Endothelial cell of umbilical vein (primary cell): ENCODE measurements around the gene FAM124B. TPM values are rescaled to one million over a fixed set of nuclear protein-coding genes. Genes with fewer than 3 reads are reported as not detected.

Experiments
- BruUV-seq: library from RNA; stranded (reverse); fragments of 400-500 nt; replicated peaks from 2 replicates; lab custom pipeline; 2021; lab: Mats Ljungman, UMichigan
- CTCF ChIA-PET: fragments of 300-600, 350-600 bp; sonication (Branson Sonifier 250); formaldehyde crosslinking; loops from one replicate; lab custom pipeline; 2021; ENCODE audit warnings: antibody characterized with exemption, inconsistent platforms; lab: Charles Lee
- POLR2A ChIA-PET: fragments of 300-600, 350-600 bp; sonication (Branson Sonifier 250); formaldehyde crosslinking; loops from one replicate; lab custom pipeline; 2021; ENCODE audit warnings: antibody characterized with exemption, inconsistent platforms; lab: Charles Lee
- DNase-seq: peaks from one replicate; pipeline ENCODE4 v3.0.0-alpha.2; 2011; ENCODE audit warnings: low read depth, low spot score
- FAIRE-seq: peaks from 2 replicates; lab custom pipeline; 2011; peaks lifted over from hg19 to GRCh38; lab: Jason Lieb, UNC
- H2AFZ ChIP-seq: 2 replicates; pipeline ENCODE4 v1.6.0; 2012; ENCODE audit warnings: low read depth, low read length, control low read depth, inconsistent platforms
- H3K27ac ChIP-seq: 2 replicates; pipeline ENCODE4 v1.5.1; 2011; ENCODE audit warnings: low read depth, mild to moderate bottlenecking, control low read depth, low read length, moderate library complexity; ENCODE audit not compliant: insufficient read depth
- H3K27me3 ChIP-seq, 2 experiments: 2 replicates each; pipeline versions ENCODE4 v1.6.0 to v1.6.1; 2011; ENCODE audit warnings: low read length in 2 of 2, mixed read lengths in 1 of 2; ENCODE audit not compliant: control insufficient read depth in 2 of 2, insufficient read depth in 2 of 2
- H3K36me3 ChIP-seq, 2 experiments: 2 replicates in 1 of 2; 3 replicates in 1 of 2; pipeline ENCODE4 v1.5.1; 2011; ENCODE audit warnings: low read length in 2 of 2, mild to moderate bottlenecking in 1 of 2, moderate library complexity in 1 of 2; ENCODE audit not compliant: control insufficient read depth in 2 of 2, insufficient read depth in 2 of 2; ENCODE audit errors: extremely low read depth in 1 of 2
- H3K4me1 ChIP-seq: 3 replicates; pipeline ENCODE4 v1.5.1; 2011; ENCODE audit warnings: mild to moderate bottlenecking, low read length; ENCODE audit not compliant: control insufficient read depth, insufficient read depth; ENCODE audit errors: extremely low read depth
- H3K4me2 ChIP-seq: 2 replicates; pipeline ENCODE4 v1.6.1; 2011; ENCODE audit warnings: low read length, control low read depth, mixed read lengths; ENCODE audit not compliant: insufficient read depth
- H3K4me3 ChIP-seq, 3 experiments: fragments of 200-600 bp in 1 of 3; sonication (generic), shearing (Covaris generic) in 1 of 3; replicated peaks in 1 of 3; 2 replicates each; pipeline ENCODE4 v1.5.1; 2011 to 2016; ENCODE audit warnings: control low read depth in 3 of 3, low read length in 3 of 3, mild to moderate bottlenecking in 2 of 3, inconsistent platforms in 1 of 3, low read depth in 1 of 3, moderate library complexity in 1 of 3; ENCODE audit not compliant: insufficient read depth in 1 of 3
- H3K79me2 ChIP-seq: 2 replicates; pipeline ENCODE4 v1.6.0; 2012; ENCODE audit warnings: low read length, inconsistent platforms; ENCODE audit not compliant: control insufficient read depth, insufficient read depth
- H3K9ac ChIP-seq: replicated peaks from 2 replicates; pipeline ENCODE3; 2011; ENCODE audit warnings: low read length, control low read depth; ENCODE audit not compliant: insufficient read depth; ENCODE audit errors: extremely low read depth
- H3K9me1 ChIP-seq: replicated peaks from 3 replicates; pipeline ENCODE4 v1.6.0; 2011; ENCODE audit warnings: mild to moderate bottlenecking, low read length; ENCODE audit not compliant: control insufficient read depth, insufficient read depth; ENCODE audit errors: extremely low read depth
- H3K9me3 ChIP-seq: replicated peaks from 2 replicates; pipeline ENCODE4 v1.5.1; 2012; ENCODE audit warnings: low read length, inconsistent platforms; ENCODE audit not compliant: control insufficient read depth, insufficient read depth
- H4K20me1 ChIP-seq: replicated peaks from 2 replicates; pipeline ENCODE3; 2011; ENCODE audit warnings: mild to moderate bottlenecking, low read length; ENCODE audit not compliant: control insufficient read depth, insufficient read depth; ENCODE audit errors: extremely low read depth
- CTCF ChIP-seq, 2 donors: IDR thresholded peaks; 1 replicate in 1 of 2; 2 replicates in 1 of 2; pipeline ENCODE4 v1.5.1; 2011; ENCODE audit warnings: low read length in 2 of 2, mild to moderate bottlenecking in 2 of 2, moderate library complexity in 2 of 2, control low read depth in 1 of 2, inconsistent platforms in 1 of 2, low read depth in 1 of 2; ENCODE audit not compliant: insufficient read depth in 1 of 2; ENCODE audit errors: extremely low read depth in 1 of 2
- POLR2A ChIP-seq: IDR thresholded peaks from 2 replicates; pipeline ENCODE4 v1.6.1; 2012; ENCODE audit warnings: low read depth, mild to moderate bottlenecking, control low read depth, low read length
- dilution Hi-C: fragments of 300-500 bp; cut with MboI; formaldehyde crosslinking; loops from one replicate; pipeline ENCODE4 v1.15.0; 2019; ENCODE audit warnings: low sequenced_read_pairs; ENCODE audit not compliant: extremely low pct_ligation_motif_present
- intact Hi-C: fragments of 100-400 bp; cut with micrococcal nuclease; formaldehyde crosslinking; loops from one replicate; pipeline ENCODE4 v1.10.0; 2022
- polyA plus RNA-seq, 4 experiments: library from polyadenylated mRNA; depleted of rRNA in 3 of 4; stranded (reverse) in 3 of 4; unstranded in 1 of 4; fragments of >200 nt; gene quantifications; 2 replicates each; pipeline versions ENCODE4 v1.2.1 to v1.2.3, GENCODE V29; 2011 to 2012; ENCODE audit warnings: missing spikeins in 1 of 4
- total RNA-seq: library from RNA; stranded (reverse); gene quantifications from 2 replicates; pipeline ENCODE4 v1.2.3, GENCODE V29; 2021

The FAM124B gene
- total and polyA plus RNA-seq, 2 donors (not counting 3 experiments of a cell fraction or from before 2014, with no cell fraction given): 82.0 to 119 TPM

GRCh38 chr2:224400886-224401632 is 848 bp downstream of the FAM124B start:
- no peaks in the 10 kb centered on the region for H3K27me3 ChIP-seq
- H3K9me3 ChIP-seq: no peaks in the 10 kb centered on the region
- H3K4me3 ChIP-seq: peak overlapping the region; percentile 33 to 90 (median 75)
- intact Hi-C loops: loop anchor here (1.0 to 10.0 kb wide), 4 partner anchors 48 to 1746 kb away; partner anchors contain the start of gene FARSB
- peak overlapping the region; percentile 90 for H3K4me2 ChIP-seq
- H3K36me3 ChIP-seq: peaks cover 0 to 8% of the 10 kb centered on the region in 2 experiments
- H2AFZ ChIP-seq: no peak overlapping the region
- no peaks in the 10 kb centered on the region for H3K9me1 ChIP-seq
- H4K20me1 ChIP-seq: peaks cover 7% of the 10 kb centered on the region
- ChIA-PET POLR2A (interaction anchor here (0.6 to 2.0 kb wide), 8 partner anchors 15 to 184 kb away, joined by 3 to 11 read pairs (median 5); partner anchors contain the start of gene CUL3), CTCF (interaction anchor here (0.8 to 6.3 kb wide), 13 partner anchors 8 to 250 kb away, joined by 3 to 78 read pairs (median 5); partner anchors contain the start of gene CUL3)
- BruUV-seq: no TSS peak
- H3K9ac ChIP-seq: peak overlapping the region; percentile 100
- TF ChIP-seq CTCF (IDR thresholded peaks at IDR 0.05; ENCODE audit: extremely low read depth in 1 of 2, insufficient read depth in 1 of 2, low read depth in 1 of 2, low read length in 2 of 2) (peak in 1 of 2 donors; percentile 1), POLR2A (no peak)
- FAIRE-seq: peak; percentile 74
- H3K27ac ChIP-seq: peak overlapping the region; percentile 98
- dilution Hi-C loops: no loop called here
- peak; percentile 63 for DNase-seq
- H3K4me1 ChIP-seq: peaks cover 21% of the 10 kb centered on the region
- H3K79me2 ChIP-seq: peaks cover 56% of the 10 kb centered on the region
